Osteocyte (in vitro differentiated cells): Measurements from ENCODE around the gene SBK3. TPM values are rescaled to one million over a fixed set of nuclear protein-coding genes. Genes with fewer than 3 reads are reported as not detected.

Source experiments
- DNase-seq: peaks from one replicate; pipeline ENCODE4 v3.0.0; 2021; ENCODE audit warnings: mixed read lengths; ENCODE audit not compliant: unreplicated experiment; ENCODE audit errors: extremely low spot score
- H3K27ac Mint-ChIP-seq: one replicate; pipeline ENCODE4 v1.8.0; 2021; ENCODE audit warnings: mild to moderate bottlenecking, mixed read lengths; ENCODE audit not compliant: unreplicated experiment
- H3K27me3 Mint-ChIP-seq: one replicate; pipeline ENCODE4 v1.8.0; 2021; ENCODE audit warnings: mixed read lengths; ENCODE audit not compliant: unreplicated experiment
- H3K36me3 Mint-ChIP-seq: one replicate; pipeline ENCODE4 v1.8.0; 2021; ENCODE audit warnings: mixed read lengths; ENCODE audit not compliant: unreplicated experiment
- H3K4me1 Mint-ChIP-seq: one replicate; pipeline ENCODE4 v1.8.0; 2021; ENCODE audit warnings: mixed read lengths; ENCODE audit not compliant: unreplicated experiment
- H3K4me3 Mint-ChIP-seq: one replicate; pipeline ENCODE4 v1.8.0; 2021; ENCODE audit warnings: mild to moderate bottlenecking, moderate library complexity, mixed read lengths; ENCODE audit not compliant: unreplicated experiment
- H3K9me3 Mint-ChIP-seq: one replicate; pipeline ENCODE4 v1.8.0; 2021; ENCODE audit warnings: mixed read lengths; ENCODE audit not compliant: unreplicated experiment
- CTCF ChIP-seq: fragments of 200-600 bp; sonication (generic); IDR thresholded peaks from 2 replicates; pipeline ENCODE4 v1.5.0; 2021; ENCODE audit warnings: antibody characterized with exemption, mild to moderate bottlenecking, moderate library complexity
- total RNA-seq: library from RNA; stranded (reverse); gene quantifications from 2 replicates; pipeline ENCODE4 v1.2.1, GENCODE V29; 2021

Gene SBK3
- total RNA-seq, 1 donor from 2014 or later, result not detected

DNA sequence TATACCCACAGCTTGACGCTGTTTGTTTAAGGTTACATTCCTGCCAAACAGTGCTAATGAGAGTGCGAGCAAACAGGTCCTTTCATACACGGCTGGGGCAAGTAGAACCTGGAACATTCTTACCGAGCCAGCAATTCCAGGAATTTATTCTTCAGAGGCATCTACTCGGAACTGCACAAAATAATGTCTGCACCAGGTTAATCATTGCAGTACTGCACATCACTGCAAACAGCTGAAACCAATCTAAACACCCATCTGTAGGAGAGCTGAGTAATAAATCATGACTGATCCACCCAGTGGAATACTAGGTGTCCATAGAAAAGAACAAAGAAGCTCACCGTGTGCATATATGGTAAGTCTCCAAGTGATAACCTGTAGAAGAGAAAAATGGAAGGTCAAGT is 36.5 kb upstream of the SBK3 start:
- H3K36me3 Mint-ChIP-seq, result peaks cover 10% of the 10 kb centered on the region
- DNase-seq, result no peak
- peak overlapping the region; percentile 91 for H3K4me3 Mint-ChIP-seq
- TF ChIP-seq CTCF, result no peak
- H3K27ac Mint-ChIP-seq, result no peak overlapping the region
- H3K27me3 Mint-ChIP-seq, result no peaks in the 10 kb centered on the region
- H3K4me1 Mint-ChIP-seq, result peaks cover 34% of the 10 kb centered on the region
- H3K9me3 Mint-ChIP-seq, result no peaks in the 10 kb centered on the region

DNA sequence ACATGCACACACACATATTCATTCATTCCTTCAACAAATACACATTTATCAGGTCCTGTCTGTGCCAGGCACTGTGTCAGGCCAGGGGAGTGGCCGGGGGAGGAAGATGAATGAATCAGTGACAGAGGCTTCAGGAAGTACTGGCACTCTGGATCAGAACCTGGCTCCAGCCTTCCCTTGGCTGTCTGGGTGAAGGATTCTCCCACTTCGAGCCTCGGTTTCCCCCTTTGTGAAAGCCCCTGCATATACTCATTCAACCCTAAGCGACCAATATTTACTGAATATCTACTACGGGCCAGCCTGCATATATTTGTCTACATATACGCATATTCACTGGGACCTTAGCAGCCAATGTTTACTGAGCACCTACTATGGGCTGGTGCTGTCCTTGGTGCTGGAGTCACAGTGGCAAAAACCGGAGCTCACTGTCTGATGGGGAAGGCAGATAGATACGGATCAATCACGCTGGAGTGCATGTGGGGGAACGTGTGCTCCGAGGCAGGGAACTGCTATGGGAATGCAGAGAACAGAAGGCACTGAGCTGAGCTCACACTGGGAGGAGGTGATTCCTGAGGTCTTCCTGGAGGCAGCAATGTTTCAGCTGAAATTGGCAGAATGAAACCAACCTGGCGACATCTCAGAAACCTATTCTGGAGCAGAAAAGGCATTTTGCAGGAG is 35.9 kb upstream of the SBK3 start:
- Mint-ChIP-seq H3K9me3 (no peaks in the 10 kb centered on the region), H3K27me3 (no peaks in the 10 kb centered on the region), H3K27ac (peak overlapping the region; percentile 63), H3K4me3 (peak overlapping the region; percentile 91), H3K4me1 (peaks cover 29% of the 10 kb centered on the region), H3K36me3 (peaks cover 13% of the 10 kb centered on the region)
- no peak for TF ChIP-seq CTCF
- DNase-seq, result no peak

DNA sequence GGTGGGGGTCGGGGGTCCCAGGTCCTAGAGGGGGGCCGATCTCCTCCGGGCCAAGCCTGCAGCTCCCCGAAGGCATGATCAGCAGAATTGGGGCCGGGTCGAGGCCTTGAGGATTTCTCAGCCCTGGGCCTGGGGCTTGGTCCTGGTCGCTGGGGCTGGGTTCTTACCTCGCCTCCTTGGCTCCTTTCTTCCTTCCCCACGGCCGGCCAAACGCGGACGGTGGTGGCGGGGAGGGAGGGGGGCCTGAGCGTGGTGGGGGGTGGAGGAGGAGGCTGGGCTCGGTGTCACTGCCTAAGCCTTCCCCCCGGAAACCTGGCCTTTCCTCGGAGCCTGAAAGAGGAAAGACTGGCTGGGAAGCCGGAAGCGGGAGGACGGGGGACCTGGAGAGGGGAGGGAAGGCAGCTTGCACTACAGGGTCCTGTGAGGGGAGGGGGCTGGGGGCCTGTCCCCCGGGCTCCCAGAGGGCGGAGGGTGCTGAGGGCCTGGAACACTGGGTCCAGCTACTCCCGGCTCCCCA is 35.3 kb upstream of the SBK3 start, which contains the start of gene ZNF579:
Gene ZNF579, minus strand, starts transcription at position 221 of the 517 bp plus-strand sequence. CDS start 1,209 bp downstream, outside the sequence.
- Mint-ChIP-seq H3K9me3 (no peaks in the 10 kb centered on the region), H3K4me3 (peak within 1 kb of the TSS; percentile 91), H3K4me1 (peaks cover 24% of the 10 kb centered on the region), H3K27ac (peak within 1 kb of the TSS; percentile 90), H3K27me3 (no peaks in the 10 kb centered on the region), H3K36me3 (peaks cover 16% of the 10 kb centered on the region)
- DNase-seq, result peak; percentile 94
- no peak for TF ChIP-seq CTCF

- H3K27me3 Mint-ChIP-seq, result no peaks in the 10 kb centered on the region
- peak overlapping the region; percentile 91 for H3K4me3 Mint-ChIP-seq
- peak overlapping the region; percentile 90 for H3K27ac Mint-ChIP-seq
- H3K9me3 Mint-ChIP-seq, result no peaks in the 10 kb centered on the region
- no peak for TF ChIP-seq CTCF
- H3K36me3 Mint-ChIP-seq, result peaks cover 16% of the 10 kb centered on the region
- peaks cover 17% of the 10 kb centered on the region for H3K4me1 Mint-ChIP-seq
- DNase-seq, result no peak
These were observed 34.7 kb upstream of the SBK3 start for GRCh38 chr19:55579766-55580621.
